HG03457 (cell line): ENCODE measurements around the gene EEF1AKMT4.

Experiments used
- ATAC-seq: cut with Tn5 transposase; IDR thresholded peaks from one replicate; pipeline ENCODE4 v1.9.1; 2021; ENCODE audit warnings: moderate number of reproducible peaks; ENCODE audit not compliant: unreplicated experiment

Gene EEF1AKMT4

DNA sequence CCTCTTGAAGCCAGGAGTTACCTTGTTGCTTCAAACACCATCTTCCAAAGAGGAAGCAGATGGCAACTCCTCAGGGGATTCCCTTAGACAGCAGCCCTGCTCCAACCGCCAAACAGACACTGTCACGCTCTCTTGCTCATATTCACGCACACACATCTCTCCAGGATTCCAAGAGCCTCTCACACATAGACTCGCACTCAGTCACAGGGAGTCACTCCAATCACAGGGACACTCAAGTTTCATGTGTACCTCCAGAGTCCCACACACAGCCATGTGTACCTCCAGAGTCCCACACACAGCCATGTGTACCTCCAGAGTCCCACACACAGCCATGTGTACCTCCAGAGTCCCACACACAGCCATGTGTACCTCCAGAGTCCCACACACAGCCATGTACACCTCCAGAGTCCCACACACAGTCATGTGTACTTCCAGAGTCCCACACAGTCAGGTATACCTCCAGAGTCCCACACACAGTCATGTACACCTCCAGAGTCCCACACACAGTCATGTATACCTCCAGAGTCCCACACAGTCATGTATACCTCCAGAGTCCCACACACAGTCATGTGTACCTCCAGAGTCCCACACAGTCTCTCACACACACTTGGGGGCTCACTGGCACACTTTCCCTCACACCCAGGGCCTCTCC is 14.0 kb upstream of the EEF1AKMT4 start:
- ATAC-seq, result no peak

DNA sequence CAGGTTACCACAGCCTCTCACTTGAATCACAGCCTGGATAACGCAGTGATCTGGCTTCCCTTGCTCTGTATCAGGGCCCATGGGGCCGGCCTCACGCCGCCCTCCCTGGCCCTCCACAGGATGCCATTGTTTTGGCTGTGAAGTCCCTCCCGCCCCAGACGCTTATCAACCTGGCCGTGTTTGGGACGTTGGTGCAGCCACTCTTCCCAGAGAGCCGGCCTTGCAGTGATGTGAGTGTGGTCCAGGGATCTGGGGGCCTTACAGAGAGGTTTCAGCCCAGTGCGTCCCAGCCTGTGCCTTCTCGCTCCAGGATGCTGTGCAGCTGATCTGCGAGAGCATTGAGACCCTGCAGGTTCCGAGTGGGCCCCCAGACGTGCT is 13.4 kb upstream of the EEF1AKMT4 start:
- no peak for ATAC-seq

DNA sequence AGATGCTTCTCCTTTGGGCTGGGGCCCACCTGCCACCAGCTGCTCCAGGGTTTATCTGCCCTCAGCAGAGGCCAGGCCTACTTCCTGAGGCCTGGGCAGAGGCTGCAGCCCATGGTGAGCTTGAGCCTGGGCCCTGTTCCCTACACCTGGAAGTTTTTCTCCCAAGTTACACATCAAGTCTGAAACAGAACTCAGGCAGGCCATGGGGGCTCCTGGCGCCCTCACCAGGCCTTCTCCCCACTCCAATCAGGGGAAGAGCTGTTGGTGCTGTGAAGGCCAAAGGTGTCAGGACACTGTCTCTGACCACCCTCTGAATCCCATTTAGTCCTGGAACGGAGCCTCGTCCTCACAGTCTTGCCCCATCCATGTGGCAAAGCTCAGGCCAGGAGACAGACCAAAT is 12.8 kb upstream of the EEF1AKMT4 start:
- no peak for ATAC-seq

DNA sequence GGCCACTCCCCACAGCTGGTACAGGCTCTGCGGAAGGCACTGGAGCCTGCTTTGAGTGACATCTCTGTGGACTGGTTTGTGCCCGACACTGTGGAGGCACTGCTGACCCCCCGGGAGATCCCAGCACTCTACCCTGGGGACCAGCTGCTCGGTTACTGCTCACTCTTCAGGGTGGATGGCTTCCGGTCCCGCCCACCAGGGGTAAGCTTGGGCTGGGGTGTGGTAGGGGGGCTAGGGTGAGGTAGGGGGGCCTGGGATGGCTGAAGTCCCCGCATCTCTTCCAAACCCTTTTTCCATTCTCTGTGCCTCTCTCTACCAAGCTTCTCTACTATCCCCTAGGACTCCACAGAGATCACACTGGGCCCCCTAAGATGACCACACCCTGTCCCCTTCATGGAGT is 12.3 kb upstream of the EEF1AKMT4 start:
- ATAC-seq, result no peak

DNA sequence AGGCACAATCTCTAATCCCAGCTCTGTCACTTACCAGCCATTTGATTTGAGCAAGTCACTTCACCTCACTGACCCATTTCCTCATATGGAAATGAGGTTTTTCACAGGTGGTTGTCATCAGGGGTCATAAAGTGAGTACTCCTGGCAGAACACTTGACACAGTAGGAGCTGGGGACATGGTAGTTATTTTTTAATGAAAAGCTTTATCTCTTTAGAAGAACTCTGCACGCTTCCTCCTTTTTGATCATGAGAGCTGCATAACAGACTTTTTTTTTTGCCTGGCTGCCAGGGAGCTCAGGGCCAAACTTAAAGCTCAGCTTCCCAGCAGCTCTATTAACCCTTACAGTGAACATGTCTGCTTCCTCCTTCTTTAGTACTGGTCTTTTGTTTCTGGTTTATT is 11.7 kb upstream of the EEF1AKMT4 start:
- ATAC-seq, result no peak

DNA sequence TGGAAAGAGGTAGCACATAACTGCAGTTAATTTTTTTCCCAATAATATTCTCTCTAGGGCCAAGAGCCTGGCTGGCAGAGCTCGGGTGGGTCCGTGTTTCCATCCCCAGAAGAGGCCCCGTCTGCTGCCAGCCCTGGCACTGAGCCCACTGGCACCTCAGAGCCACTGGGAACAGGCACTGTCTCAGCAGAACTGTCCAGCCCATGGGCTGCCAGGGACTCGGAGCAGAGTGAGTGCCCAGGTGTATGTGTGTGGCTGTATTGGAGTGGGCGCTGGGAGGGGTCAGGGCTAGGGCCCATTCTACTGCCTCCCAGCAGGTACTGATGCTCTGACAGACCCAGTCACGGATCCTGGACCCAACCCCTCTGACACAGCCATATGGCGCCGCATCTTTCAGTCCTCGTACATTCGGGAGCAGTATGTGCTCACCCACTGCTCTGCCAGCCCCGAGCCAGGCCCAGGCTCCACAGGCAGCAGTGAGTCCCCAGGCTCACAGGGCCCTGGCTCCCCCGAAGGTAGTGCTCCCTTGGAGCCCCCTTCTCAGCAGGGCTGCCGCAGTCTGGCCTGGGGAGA is 11.1 kb upstream of the EEF1AKMT4 start:
- no peak for ATAC-seq

DNA sequence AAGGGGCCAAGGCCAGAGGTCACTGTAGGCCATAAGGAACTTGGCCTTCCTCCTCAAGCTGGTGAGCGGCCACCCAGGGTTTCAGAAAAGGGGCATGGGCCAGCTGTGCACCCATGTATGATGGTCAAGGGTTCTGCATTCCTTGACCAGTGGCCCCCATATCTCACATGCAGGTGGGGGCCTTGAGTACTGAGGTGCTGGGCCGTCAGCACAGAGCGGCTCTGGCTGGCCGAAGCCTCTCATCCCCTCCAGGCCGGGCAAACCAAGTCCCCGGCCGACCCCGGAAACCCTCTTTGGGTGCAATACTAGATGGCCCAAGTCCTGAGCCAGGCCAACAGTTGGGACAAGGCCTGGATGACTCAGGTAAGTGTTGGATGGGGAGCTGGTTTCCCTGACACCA is 10.3 kb upstream of the EEF1AKMT4 start:
- ATAC-seq, result no peak

DNA sequence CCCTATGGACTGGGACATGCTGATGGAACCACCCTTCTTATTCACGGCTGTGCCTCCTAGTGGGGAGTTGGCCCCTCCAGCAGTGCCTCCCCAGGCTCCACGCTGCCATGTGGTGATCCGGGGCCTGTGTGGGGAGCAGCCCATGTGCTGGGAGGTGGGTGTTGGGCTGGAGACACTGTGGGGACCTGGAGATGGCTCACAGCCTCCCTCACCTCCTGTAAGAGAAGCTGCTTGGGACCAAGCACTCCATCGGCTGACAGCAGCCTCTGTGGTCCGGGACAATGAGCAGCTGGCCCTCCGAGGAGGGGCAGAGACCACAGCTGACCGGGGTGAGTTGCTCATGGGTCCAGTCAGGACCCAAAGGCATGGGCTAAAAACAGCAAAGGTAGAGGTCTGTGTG is 9.8 kb upstream of the EEF1AKMT4 start:
- no peak for ATAC-seq

DNA sequence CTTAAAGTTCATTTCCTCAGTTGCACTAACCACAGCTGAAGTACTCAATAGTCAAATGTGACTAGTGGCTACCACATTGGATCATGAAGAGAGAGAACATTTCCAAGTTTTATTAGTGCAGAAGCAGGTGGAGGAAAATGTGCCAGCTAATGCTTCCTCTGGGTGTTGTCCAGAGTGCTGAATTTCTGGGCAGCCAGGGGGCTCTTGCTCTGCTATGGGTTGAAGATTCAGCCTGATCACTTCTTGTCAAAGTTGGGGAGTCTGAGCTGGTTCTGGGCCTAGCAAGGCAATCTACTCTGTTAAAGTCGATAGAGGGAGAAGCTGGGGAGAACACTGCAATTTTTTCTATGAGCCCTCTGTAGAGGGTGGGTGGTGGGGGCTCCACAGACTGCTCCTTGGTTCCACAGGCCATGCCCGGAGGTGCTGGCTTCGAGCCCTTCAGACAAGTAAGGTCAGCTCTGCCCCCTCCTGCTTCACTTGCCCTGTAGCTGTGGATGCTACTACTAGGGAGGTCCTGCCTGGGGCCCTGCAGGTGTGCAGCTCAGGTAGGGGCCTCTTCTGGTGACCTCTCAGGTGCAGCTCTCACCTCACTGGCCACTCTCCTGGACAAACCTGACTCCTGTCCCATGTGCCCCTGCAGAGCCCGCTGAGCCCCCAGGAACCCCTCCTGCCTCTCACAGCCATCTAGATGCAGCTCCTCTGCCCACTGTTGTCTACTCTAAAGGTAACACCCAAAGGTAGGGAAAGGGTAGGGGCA is 8.9 kb upstream of the EEF1AKMT4 start:
- no peak for ATAC-seq

DNA sequence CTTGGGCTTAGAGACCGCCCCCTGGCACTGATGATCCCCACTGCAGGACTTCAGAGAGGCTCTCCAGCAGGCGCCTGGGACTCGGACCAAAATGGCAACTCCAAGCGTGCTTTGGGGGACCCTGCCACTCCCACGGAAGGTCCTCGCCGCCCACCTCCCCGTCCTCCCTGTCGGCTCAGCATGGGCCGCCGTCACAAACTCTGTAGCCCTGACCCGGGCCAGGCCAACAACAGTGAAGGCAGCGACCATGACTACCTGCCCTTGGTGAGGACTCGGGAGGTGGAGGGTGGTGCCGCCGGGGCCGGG is 8.4 kb upstream of the EEF1AKMT4 start:
- no peak for ATAC-seq

DNA sequence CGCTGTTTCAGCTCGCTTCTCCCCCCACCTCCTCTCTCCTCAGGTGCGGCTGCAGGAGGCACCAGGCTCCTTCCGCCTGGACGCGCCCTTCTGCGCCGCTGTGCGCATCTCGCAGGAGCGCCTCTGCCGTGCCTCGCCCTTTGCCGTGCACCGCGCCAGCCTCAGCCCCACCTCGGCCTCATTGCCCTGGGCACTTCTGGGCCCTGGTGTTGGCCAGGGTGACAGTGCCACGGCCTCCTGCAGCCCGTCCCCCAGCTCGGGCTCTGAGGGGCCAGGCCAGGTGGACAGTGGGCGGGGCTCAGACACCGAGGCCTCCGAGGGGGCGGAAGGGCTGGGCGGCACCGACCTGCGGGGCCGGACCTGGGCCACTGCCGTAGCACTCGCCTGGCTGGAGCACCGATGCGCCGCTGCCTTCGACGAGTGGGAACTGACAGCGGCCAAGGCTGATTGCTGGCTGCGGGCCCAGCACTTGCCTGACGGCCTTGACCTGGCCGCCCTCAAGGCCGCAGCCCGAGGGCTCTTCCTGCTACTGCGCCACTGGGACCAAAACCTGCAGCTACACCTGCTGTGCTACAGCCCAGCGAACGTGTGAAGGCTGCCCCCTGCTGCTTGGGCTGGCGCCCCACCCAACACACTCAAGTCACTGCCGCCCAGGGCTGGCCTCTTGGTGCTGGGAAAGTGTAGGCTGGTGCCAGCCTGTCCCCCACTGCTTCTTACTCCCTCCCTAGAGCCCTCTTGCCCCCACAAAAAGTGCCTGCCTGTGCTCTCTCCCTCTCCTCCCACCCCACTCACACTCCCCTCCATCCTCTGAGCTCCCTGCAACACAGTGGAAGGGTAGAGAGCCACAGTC is 7.8 kb upstream of the EEF1AKMT4 start:
- ATAC-seq, result no peak

DNA sequence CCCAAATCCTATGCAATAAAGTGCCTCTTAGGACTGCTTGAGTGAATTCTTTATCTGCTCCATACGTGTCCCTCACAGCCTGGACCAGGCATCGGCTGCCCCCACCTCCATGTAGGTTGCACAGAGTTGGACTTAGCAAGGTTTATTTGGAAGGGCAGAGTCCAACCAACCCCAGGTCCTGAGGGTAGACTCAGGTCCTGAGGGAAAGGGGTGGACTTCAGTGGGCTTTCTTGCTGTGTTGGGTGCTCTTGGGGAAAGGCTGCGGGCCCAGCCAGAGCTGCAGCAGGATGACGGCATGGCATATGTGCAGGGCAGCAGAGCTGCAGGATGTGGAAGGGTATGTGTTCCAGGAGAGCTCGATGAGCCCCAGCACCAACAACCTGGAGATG is 7.2 kb upstream of the EEF1AKMT4 start:
- no peak for ATAC-seq

DNA sequence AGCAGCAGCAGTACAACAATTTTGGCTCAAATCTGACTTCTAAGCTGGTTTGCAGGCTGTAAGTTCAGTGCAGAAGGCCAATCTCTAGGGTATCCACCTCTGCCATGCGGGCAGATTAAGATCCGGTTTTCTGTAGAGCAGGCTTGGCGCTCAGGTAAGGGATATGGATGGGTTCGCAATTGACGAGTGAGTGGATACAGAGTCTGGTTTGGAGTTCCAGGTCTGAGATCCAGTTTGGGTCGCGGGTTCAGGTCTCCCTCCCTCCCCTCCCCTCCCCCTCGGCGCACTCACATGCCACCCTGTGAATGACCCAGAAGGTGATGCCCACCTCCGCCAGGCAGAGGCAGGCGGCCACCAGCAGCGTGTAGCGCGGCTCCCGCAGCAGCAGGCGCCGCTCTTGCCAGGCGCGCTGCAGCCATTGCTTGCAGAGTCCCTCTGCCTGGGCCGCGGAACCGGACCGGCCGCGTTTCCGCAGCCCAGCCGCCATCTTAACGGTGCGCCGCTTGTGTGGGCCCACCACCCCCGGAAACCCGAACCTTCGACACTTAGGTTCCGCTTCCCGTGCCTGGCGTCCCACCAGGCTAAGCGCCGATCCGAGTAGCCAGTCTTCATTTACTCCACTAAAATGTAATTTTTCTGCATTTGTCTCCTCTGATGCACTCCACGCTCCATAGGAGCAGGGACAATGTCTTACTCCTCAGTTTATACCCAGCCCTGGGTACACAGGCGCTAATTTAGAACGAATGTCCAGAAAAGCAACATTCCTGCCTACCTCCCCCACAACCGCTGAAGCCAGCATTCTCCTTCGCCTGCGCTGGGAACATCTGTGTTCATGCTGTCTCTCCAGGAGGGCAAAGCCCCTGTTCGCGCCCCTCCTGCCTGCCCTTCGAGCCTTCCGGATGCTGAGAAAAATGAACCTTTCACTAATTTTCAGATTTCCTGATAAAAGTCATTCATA is 739 bp upstream of the EEF1AKMT4 start, which contains the start of gene ALG3:
TSS of gene ALG3 (minus strand) at position 509 of the 958 bp plus-strand sequence. CDS start at position 487, 22 bp downstream.
- ATAC-seq, result peak; percentile 35

DNA sequence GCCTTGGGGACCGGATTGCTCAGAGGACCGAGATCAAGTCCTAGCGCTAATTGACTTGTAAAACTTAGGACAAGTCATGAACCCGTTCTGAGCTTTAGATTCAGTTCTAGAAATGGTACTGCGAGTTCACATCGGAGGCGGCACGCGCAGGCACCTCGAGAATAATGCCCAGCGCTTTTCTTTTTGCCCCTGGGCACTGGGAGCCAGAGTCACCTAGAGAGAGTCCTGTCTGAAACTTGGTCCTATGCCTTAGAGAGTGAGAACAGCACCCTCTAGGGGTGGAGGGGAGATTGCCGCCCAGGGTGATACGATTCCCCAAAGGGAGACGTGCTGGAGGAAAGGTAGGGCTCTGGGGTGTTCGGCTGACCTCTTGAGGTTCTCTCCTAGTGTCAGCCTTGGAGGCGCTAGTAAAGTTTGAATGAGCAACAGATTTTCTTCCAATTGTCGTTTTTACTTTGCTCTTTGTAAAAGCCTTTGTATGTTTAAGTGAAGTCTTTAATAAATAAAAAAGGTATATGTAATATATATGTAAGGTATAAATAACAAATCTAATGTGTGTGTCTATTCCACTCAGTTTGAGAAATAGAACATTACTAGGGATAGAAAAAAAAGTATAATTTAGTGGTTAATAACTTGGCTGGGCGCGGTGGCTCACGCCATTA is 826 bp downstream of the EEF1AKMT4 start:
- peak; percentile 49 for ATAC-seq

DNA sequence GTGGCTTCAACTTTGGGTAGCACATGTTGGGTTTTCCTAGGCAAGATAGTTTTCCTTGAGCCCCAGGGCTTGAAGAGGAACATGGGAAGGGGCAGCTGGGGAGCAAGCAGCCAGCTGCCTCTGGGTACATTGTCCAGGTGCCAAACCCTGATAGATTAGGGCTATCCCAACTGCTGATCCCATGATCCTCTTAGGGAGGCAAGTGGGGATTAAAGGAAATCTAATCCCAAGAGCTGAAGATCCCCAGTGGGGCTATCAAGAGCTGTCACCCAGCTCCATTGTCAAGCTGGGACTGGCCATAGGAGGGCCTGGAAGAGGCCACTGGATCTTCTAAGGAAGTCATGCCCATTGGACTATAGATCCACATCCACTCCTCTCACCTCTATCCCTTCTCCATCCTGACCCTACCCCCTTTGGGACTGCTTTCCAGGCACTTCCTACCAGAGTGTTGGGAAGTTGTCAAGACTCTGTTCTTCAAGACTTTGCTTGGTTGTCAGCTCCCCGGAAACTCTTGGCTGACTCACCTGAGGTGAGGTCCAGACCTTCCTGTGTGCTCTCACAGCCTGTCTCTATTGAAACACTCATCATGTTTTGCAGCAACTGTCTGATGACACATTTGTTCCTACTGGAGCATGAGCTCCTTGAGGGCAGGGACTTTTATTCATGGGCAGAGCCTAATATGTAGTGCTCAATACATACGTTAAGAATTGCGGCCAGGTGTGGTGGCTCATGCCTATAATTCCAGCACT is 6.0 kb downstream of the EEF1AKMT4 start:
- ATAC-seq, result no peak

DNA sequence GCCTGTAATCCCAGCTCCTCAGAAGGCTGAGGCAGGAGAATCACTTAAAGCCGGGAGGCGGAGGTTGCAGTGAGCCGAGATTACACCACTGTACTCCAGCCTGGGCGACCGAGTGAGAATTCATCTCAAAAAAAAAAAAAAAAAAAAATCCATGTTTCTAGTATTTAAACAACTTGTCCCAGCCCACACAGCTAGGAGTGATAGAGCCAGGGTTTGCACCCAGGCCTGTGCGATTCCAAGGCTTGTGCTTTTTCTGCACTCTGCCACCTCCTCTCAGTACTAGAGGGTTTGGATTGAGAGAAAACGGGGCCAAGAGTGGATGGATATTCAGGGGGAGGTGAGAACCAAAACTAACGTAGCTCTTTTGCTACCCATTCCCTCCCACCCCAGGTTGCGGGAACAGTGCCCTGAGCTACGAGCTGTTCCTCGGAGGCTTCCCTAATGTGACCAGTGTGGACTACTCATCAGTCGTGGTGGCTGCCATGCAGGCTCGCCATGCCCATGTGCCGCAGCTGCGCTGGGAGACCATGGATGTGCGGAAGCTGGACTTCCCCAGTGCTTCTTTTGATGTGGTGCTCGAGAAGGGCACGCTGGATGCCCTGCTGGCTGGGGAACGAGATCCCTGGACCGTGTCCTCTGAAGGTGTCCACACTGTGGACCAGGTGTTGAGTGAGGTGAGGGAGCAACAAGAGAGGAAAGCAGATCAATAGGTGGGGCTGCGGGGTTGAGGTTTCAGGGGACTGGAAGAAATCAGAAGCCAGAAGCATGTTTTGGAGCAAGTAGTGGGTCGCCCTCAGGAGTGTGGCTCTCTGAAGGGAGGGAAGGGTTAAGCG is 7.8 kb downstream of the EEF1AKMT4 start:
- ATAC-seq, result no peak

DNA sequence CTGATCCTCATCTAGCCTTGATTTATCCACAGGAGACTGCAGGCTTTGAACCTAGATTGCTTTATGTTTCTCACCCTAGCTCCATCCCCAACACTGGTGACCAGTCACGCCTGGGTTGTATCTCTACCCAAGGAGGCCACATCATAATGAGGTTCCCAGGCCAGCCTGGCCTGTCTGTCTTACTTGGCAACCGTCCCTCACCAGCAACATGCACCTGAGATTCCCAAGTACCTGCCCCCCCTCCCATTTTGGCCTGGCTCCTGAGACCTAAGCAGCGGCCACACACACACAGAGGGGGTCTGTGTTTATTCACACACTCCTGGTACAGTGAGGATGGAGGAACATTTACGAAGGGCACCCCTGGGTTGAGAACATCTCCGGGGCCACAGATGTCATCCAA is 9.5 kb downstream of the EEF1AKMT4 start:
- ATAC-seq, result no peak

DNA sequence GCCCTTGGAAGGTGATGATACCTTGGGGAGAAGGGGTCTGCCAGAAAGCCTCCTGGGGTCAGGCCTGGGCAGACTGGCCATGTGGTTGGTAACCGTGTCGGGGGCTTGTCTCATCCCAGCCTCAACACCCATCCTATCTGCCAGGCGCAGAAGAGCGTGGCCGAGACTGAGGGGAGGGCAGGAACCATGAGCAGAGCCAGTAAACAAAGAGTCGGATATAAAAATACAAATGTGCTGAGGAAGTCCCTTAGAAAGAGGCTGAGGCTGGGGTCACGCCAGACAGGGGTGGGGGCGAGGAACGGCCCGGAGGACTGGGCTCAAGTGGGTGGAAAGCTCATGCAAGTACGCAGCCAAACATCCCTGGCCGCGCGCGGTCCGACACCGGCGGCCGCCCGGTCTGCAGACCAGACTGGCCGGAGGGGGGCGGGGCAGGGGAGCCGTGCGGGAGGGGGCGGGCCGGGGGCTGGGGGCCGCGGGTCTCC is 10.0 kb downstream of the EEF1AKMT4 start:
- ATAC-seq, result no peak
